A549 (cell line): ENCODE results near the gene RBM14. TPM values are rescaled to one million over a fixed set of nuclear protein-coding genes. Genes with fewer than 3 reads are reported as not detected.

Experiments used
- ATAC-seq, 2 experiments: fragments of 200-7000 bp in 1 of 2; fragments of >200 bp in 1 of 2; cut with Nextera tagmentation in 1 of 2; cut with Tn5 transposase in 1 of 2; 3 replicates each; pipeline versions ENCODE4 v1.8.0 to v1.9.1; 2018 to 2020; ENCODE audit warnings: mild to moderate bottlenecking in 1 of 2, moderate library complexity in 1 of 2
- CTCF ChIA-PET: fragments of 300-600 bp; sonication (Branson Sonifier 250); formaldehyde crosslinking; extraction: SDS; loops from one replicate; lab custom pipeline; 2021; ENCODE audit warnings: antibody characterized with exemption, inconsistent platforms; lab: Yijun Ruan, JAX
- POLR2A ChIA-PET: fragments of 350-600 bp; formaldehyde crosslinking; extraction: SDS; loops from one replicate; lab custom pipeline; 2021; ENCODE audit warnings: antibody characterized with exemption, inconsistent platforms; lab: Yijun Ruan, JAX
- DNase-seq, 2 experiments: peaks; one replicate each; pipeline versions ENCODE4 v3.0.0 to v3.0.0-alpha.2; 2011 to 2016; ENCODE audit warnings: low read depth in 1 of 2, low spot score in 1 of 2
- FAIRE-seq: peaks from 2 replicates; lab custom pipeline; 2011; peaks lifted over from hg19 to GRCh38; lab: Jason Lieb, UNC
- H3K27ac ChIP-seq, 2 experiments: fragments of >200 bp; sonication (Bioruptor Twin); formaldehyde crosslinking; 3 replicates each; pipeline ENCODE4 v1.5.1; 2016 to 2017
- H3K4me1 ChIP-seq: fragments of >200 bp; sonication (Bioruptor Twin); formaldehyde crosslinking; 3 replicates; pipeline ENCODE4 v1.6.1; 2016
- H3K4me2 ChIP-seq: fragments of >200 bp; sonication (Bioruptor Twin); formaldehyde crosslinking; 3 replicates; pipeline ENCODE4 v1.6.1; 2016
- H3K4me3 ChIP-seq: fragments of >200 bp; sonication (Bioruptor Twin); formaldehyde crosslinking; 3 replicates; pipeline ENCODE4 v1.5.1; 2016
- H3K9me3 ChIP-seq: fragments of >200 bp; sonication (Bioruptor Twin); formaldehyde crosslinking; 3 replicates; pipeline ENCODE4 v1.6.1; 2016
- BCL3 ChIP-seq: fragments of >200 bp; sonication (Bioruptor Twin); formaldehyde crosslinking; IDR thresholded peaks from 3 replicates; pipeline ENCODE4 v1.6.1; 2016
- CBX8 ChIP-seq: fragments of 200-600 bp; sonication (generic); IDR thresholded peaks from 2 replicates; pipeline ENCODE4 v1.6.1; 2016
- CHD2 ChIP-seq: fragments of 150-350 bp; IDR thresholded peaks from 2 replicates; pipeline ENCODE4 v1.6.1; 2014; ENCODE audit warnings: low read length; ENCODE audit not compliant: partially characterized antibody
- CTCF ChIP-seq: fragments of >200 bp; sonication (Bioruptor Twin); formaldehyde crosslinking; IDR thresholded peaks from 3 replicates; pipeline ENCODE4 v1.5.1; 2016
- EHF ChIP-seq: fragments of 250-450 bp; sonication (Bioruptor Pico); IDR thresholded peaks from 2 replicates; pipeline ENCODE4 v1.5.0; 2020; ENCODE audit warnings: mild to moderate bottlenecking
- EHMT2 ChIP-seq: fragments of 200-600 bp; sonication (generic); IDR thresholded peaks from 2 replicates; pipeline ENCODE4 v1.6.1; 2016; ENCODE audit warnings: antibody characterized with exemption, low read depth, mild to moderate bottlenecking, moderate library complexity
- FOSB ChIP-seq: fragments of 250-450 bp; sonication (Bioruptor Pico); IDR thresholded peaks from 2 replicates; pipeline ENCODE4 v1.5.0; 2020; ENCODE audit warnings: mild to moderate bottlenecking, moderate library complexity
- FOSL2 ChIP-seq, 2 experiments: fragments of 450-650 bp in 1 of 2; fragments of >200 bp in 1 of 2; sonication (Bioruptor Twin) in 1 of 2; formaldehyde crosslinking; IDR thresholded peaks; 2 replicates each; pipeline versions ENCODE4 v1.5.0 to v1.6.1; 2016 to 2020; ENCODE audit warnings: mild to moderate bottlenecking in 1 of 2, moderate library complexity in 1 of 2
- FOXS1 ChIP-seq: fragments of 250-450 bp; sonication (Bioruptor Pico); IDR thresholded peaks from 2 replicates; pipeline ENCODE4 v1.5.0; 2020; ENCODE audit warnings: mild to moderate bottlenecking, moderate library complexity
- HDAC2 ChIP-seq: fragments of 200-600 bp; sonication (generic); IDR thresholded peaks from 2 replicates; pipeline ENCODE4 v1.6.1; 2016
- HEYL ChIP-seq: fragments of 250-450 bp; sonication (Bioruptor Pico); IDR thresholded peaks from 2 replicates; pipeline ENCODE4 v1.8.0; 2021; ENCODE audit warnings: mild to moderate bottlenecking, moderate library complexity
- HOXB5 ChIP-seq: fragments of 250-450 bp; sonication (Bioruptor Pico); IDR thresholded peaks from 2 replicates; pipeline ENCODE4 v1.5.0; 2020; ENCODE audit warnings: mild to moderate bottlenecking, moderate library complexity
- JUN ChIP-seq, 2 experiments: fragments of >200 bp; sonication (Bioruptor Twin); formaldehyde crosslinking; IDR thresholded peaks; 2 replicates in 1 of 2; 3 replicates in 1 of 2; pipeline ENCODE4 v1.6.1; 2016 to 2017
- JUNB ChIP-seq: fragments of >200 bp; sonication (Bioruptor Twin); formaldehyde crosslinking; IDR thresholded peaks from 2 replicates; pipeline ENCODE4 v1.6.1; 2016
- KDM5A ChIP-seq: fragments of 200-600 bp; sonication (generic); IDR thresholded peaks from 2 replicates; pipeline ENCODE4 v1.6.1; 2016; ENCODE audit warnings: antibody characterized with exemption, mild to moderate bottlenecking
- PBX3 ChIP-seq: IDR thresholded peaks from 2 replicates; pipeline ENCODE4 v1.6.1; 2012
- POLR2A ChIP-seq: IDR thresholded peaks from 2 replicates; pipeline ENCODE4 v1.6.1; 2012; ENCODE audit warnings: mild to moderate bottlenecking, low read length
- POLR2AphosphoS2 ChIP-seq: conservative IDR thresholded peaks from 2 replicates; pipeline ENCODE4 v1.6.1; 2012; ENCODE audit warnings: low read length, improper control_type of control experiment, inconsistent platforms
- RAD21 ChIP-seq, 2 experiments: fragments of >200 bp in 1 of 2; sonication (Bioruptor Twin) in 1 of 2; formaldehyde crosslinking in 1 of 2; IDR thresholded peaks in 1 of 2; conservative IDR thresholded peaks in 1 of 2; 2 replicates in 1 of 2; 3 replicates in 1 of 2; pipeline ENCODE4 v1.6.1; 2012 to 2018; ENCODE audit warnings: inconsistent platforms in 1 of 2
- SMC3 ChIP-seq: fragments of >200 bp; sonication (Bioruptor Twin); formaldehyde crosslinking; IDR thresholded peaks from 3 replicates; pipeline ENCODE4 v1.6.1; 2018; ENCODE audit warnings: inconsistent platforms
- TFCP2L1 ChIP-seq: fragments of 250-450 bp; sonication (Bioruptor Pico); IDR thresholded peaks from 2 replicates; pipeline ENCODE4 v1.5.0; 2021; ENCODE audit warnings: mild to moderate bottlenecking
- USF2 ChIP-seq: fragments of 450-650 bp; IDR thresholded peaks from 2 replicates; pipeline ENCODE4 v1.6.1; 2014; ENCODE audit warnings: antibody characterized with exemption
- ZC3H11A ChIP-seq: fragments of 450-650 bp; IDR thresholded peaks from 2 replicates; pipeline ENCODE4 v1.6.1; 2014; ENCODE audit warnings: antibody characterized with exemption, mild to moderate bottlenecking
- ZNF302 ChIP-seq: fragments of 250-450 bp; sonication (Bioruptor Pico); IDR thresholded peaks from 2 replicates; pipeline ENCODE4 v1.9.0; 2021; ENCODE audit warnings: inconsistent platforms, mild to moderate bottlenecking, moderate library complexity
- WGBS: methylation state at CpG from one replicate; pipeline ENCODE4 v1.1.6; 2017; ENCODE audit errors: missing lambda C conversion rate; 5-methylcytosine and 5-hydroxymethylcytosine counted together
- polyA plus RNA-seq, 4 experiments: library from polyadenylated mRNA; depleted of rRNA in 3 of 4; stranded (reverse); fragments of >200 nt; fragmentation: RNase III in 1 of 4; extraction: RNeasy Plus Mini Kit Qiagen cat#74134 plus additional on column Dnase treatment in 1 of 4; gene quantifications; 2 replicates in 3 of 4; 3 replicates in 1 of 4; pipeline ENCODE4 v1.2.3, GENCODE V29; 2011 to 2017
- TF ChIP-seq, protein P1 (sequence below): fragments of 150-350 bp; IDR thresholded peaks from 2 replicates; pipeline ENCODE4 v1.6.1; 2014; ENCODE audit warnings: low read depth, mild to moderate bottlenecking, low read length

RBM14 gene
- polyA plus RNA-seq, 2 of the 4 experiments (the other 2 are of a cell fraction): 33.0 to 103 TPM

- TF ChIP-seq HDAC2: no peak
- no peak for TF ChIP-seq FOXS1 (CRISPR knock-in tag)
- no peak for TF ChIP-seq JUNB
- no peak for TF ChIP-seq EHMT2
- no peak for TF ChIP-seq KDM5A
- TF ChIP-seq PBX3: no peak
- TF ChIP-seq SMC3: no peak
- no peak for TF ChIP-seq CBX8
- Histone ChIP-seq H3K4me2 (no peak overlapping the region), H3K27ac (no peak overlapping the region), H3K4me3 (no peak overlapping the region), H3K9me3 (no peaks in the 10 kb centered on the region), H3K4me1 (0 out of 3 replicates have a peak, but pooled peaks cover under 1% of the 10 kb centered on the region)
- DNase-seq: no peak
- ChIA-PET CTCF (interaction anchor here (1.2 to 2.5 kb wide), 4 partner anchors 10 to 198 kb away, joined by 3 to 7 read pairs (median 4); partner anchors contain the start of genes RBM14 and RBM4), POLR2A (interaction anchor here (1.4 to 2.6 kb wide), 2 partner anchors 10 to 12 kb away, joined by 6 to 12 read pairs; partner anchors contain the start of genes RBM14 and RBM4)
- 91% methylated on average over 7 of the region's 7 CpGs for WGBS
- no peak for ATAC-seq
- FAIRE-seq: no peak
Observed at GRCh38 chr11:66628061-66628603, 11.7 kb downstream of the RBM14 start.

- FAIRE-seq (no peak), DNase-seq (no peak), ATAC-seq (no peak)
- Histone ChIP-seq H3K27ac (no peak overlapping the region), H3K4me3 (no peak overlapping the region), H3K4me1 (no peaks in the 10 kb centered on the region), H3K4me2 (no peak overlapping the region), H3K9me3 (no peaks in the 10 kb centered on the region)
- TF ChIP-seq POLR2A: no peak
- TF ChIP-seq RAD21 (conservative IDR thresholded peaks at IDR 0.05 in 1 of 2, IDR thresholded peaks at IDR 0.05 in 1 of 2): no peak
- TF ChIP-seq POLR2AphosphoS2: peak; percentile 20; the same call in 1 of the 2 replicates
- POLR2A ChIA-PET: interaction anchor here (1.4 to 2.3 kb wide), 2 partner anchors 9 to 12 kb away, joined by 6 to 8 read pairs; partner anchors contain the start of gene RBM4
- CTCF ChIA-PET: interaction anchor here (1.1 to 2.5 kb wide), 2 partner anchors 9 to 12 kb away, joined by 4 to 7 read pairs; partner anchors contain the start of genes RBM14 and RBM4
- WGBS: 92% methylated on average over 2 of the region's 2 CpGs
Observed at GRCh38 chr11:66629356-66629755, 12.9 kb downstream of the RBM14 start.

- no peak for ATAC-seq
- Histone ChIP-seq H3K4me2 (no peak overlapping the region), H3K9me3 (no peaks in the 10 kb centered on the region), H3K4me3 (no peak overlapping the region), H3K4me1 (no peaks in the 10 kb centered on the region), H3K27ac (no peak overlapping the region)
- no peak for DNase-seq
- ChIA-PET CTCF (interaction anchor here (1.0 to 1.4 kb wide), 2 partner anchors 8 to 52 kb away, joined by 3 to 4 read pairs; no protein-coding TSS in a partner anchor), POLR2A (no interaction called here)
- 94% methylated on average over 6 of the region's 6 CpGs for WGBS
- TF ChIP-seq SMC3 (no peak), RAD21 (conservative IDR thresholded peaks at IDR 0.05 in 1 of 2, IDR thresholded peaks at IDR 0.05 in 1 of 2) (no peak), FOSL2 (IDR thresholded peaks at IDR 0.05) (no peak), FOSL2 (CRISPR knock-in tag; IDR thresholded peaks at IDR 0.05) (no peak), PBX3 (no peak), HEYL (CRISPR knock-in tag) (no peak), TFCP2L1 (CRISPR knock-in tag) (no peak), CHD2 (no peak), HOXB5 (CRISPR knock-in tag) (no peak), USF2 (no peak), FOSB (CRISPR knock-in tag) (no peak), ZC3H11A (no peak), BCL3 (no peak), FOXS1 (CRISPR knock-in tag) (no peak), CTCF (no peak), EHF (no peak), KDM5A (no peak), ZNF302 (CRISPR knock-in tag) (no peak), JUN (IDR thresholded peaks at IDR 0.05) (no peak)
- TF ChIP-seq, protein P1, sequence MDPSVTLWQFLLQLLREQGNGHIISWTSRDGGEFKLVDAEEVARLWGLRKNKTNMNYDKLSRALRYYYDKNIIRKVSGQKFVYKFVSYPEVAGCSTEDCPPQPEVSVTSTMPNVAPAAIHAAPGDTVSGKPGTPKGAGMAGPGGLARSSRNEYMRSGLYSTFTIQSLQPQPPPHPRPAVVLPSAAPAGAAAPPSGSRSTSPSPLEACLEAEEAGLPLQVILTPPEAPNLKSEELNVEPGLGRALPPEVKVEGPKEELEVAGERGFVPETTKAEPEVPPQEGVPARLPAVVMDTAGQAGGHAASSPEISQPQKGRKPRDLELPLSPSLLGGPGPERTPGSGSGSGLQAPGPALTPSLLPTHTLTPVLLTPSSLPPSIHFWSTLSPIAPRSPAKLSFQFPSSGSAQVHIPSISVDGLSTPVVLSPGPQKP: no peak
- FAIRE-seq: no peak
Observed at GRCh38 chr11:66631883-66632282, 15.5 kb downstream of the RBM14 start.
